K562 (cell line): Measurements from ENCODE around the gene CPNE2. TPM values are rescaled to one million over a fixed set of nuclear protein-coding genes. Genes with fewer than 3 reads are reported as not detected.
A peak's percentile ranks its signal among the peaks of the same experiment; 100 is the strongest.

Source experiments
- ATAC-seq: fragments of 200-7000 bp; cut with Tn5 transposase; 3 replicates; pipeline ENCODE4 v1.9.1; 2020; ENCODE audit warnings: moderate library complexity
- BruUV-seq: library from RNA; stranded (reverse); fragments of 400-500 nt; replicated peaks from 2 replicates; lab custom pipeline; 2021; lab: Mats Ljungman, UMichigan
- CTCF ChIA-PET: fragments of 300-600 bp; formaldehyde crosslinking; extraction: SDS; loops from one replicate; lab custom pipeline; 2021; ENCODE audit warnings: low intra/inter-chr PET ratio; lab: Yijun Ruan, JAX
- POLR2A ChIA-PET: fragments of 300-600, 350-650 bp; sonication (Branson Sonifier 250); formaldehyde crosslinking; extraction: SDS; loops from one replicate; lab custom pipeline; 2021; ENCODE audit warnings: antibody characterized with exemption, inconsistent platforms; lab: Yijun Ruan, JAX
- DNase-seq, 4 experiments: peaks; one replicate each; pipeline versions ENCODE4 v3.0.0 to v3.0.0-alpha.2; 2011 to 2018; ENCODE audit warnings: low spot score in 3 of 4, mixed read lengths in 3 of 4; ENCODE audit errors: extremely low read depth in 1 of 4
- FAIRE-seq: peaks from 2 replicates; lab custom pipeline; 2011; peaks lifted over from hg19 to GRCh38; lab: Jason Lieb, UNC
- H2AFZ ChIP-seq: 2 replicates; pipeline ENCODE4 v1.6.0; 2011; ENCODE audit warnings: low read depth, low read length, control low read depth, inconsistent platforms
- H3K27ac ChIP-seq: fragments of 200-600 bp; 3 replicates; pipeline ENCODE4 v1.8.0; 2011; ENCODE audit warnings: low read depth, mild to moderate bottlenecking, control low read depth, inconsistent platforms, low read length, moderate library complexity, mixed read lengths; ENCODE audit errors: extremely low read depth
- H3K27me3 ChIP-seq, 2 experiments: fragments of 300-600 bp in 1 of 2; 2 replicates in 1 of 2; 3 replicates in 1 of 2; pipeline versions ENCODE4 v1.6.0 to v1.8.0; 2011; ENCODE audit warnings: inconsistent platforms in 2 of 2, low read length in 2 of 2, mild to moderate bottlenecking in 1 of 2, mixed read lengths in 1 of 2, moderate library complexity in 1 of 2; ENCODE audit not compliant: control insufficient read depth in 2 of 2, insufficient read depth in 2 of 2
- H3K36me3 ChIP-seq: fragments of 300-600 bp; 3 replicates; pipeline ENCODE4 v1.8.0; 2011; ENCODE audit warnings: mild to moderate bottlenecking, low read length, inconsistent platforms; ENCODE audit not compliant: control insufficient read depth, insufficient read depth
- H3K4me1 ChIP-seq, 2 experiments: fragments of 200-600 bp in 1 of 2; replicated peaks in 1 of 2; 2 replicates in 1 of 2; 3 replicates in 1 of 2; pipeline versions ENCODE4 v1.5.1 to v1.8.0; 2011; ENCODE audit warnings: inconsistent platforms in 2 of 2, low read length in 2 of 2, mild to moderate bottlenecking in 1 of 2, mixed read lengths in 1 of 2, moderate library complexity in 1 of 2; ENCODE audit not compliant: control insufficient read depth in 2 of 2, insufficient read depth in 2 of 2
- H3K4me2 ChIP-seq: 2 replicates; pipeline ENCODE4 v1.6.1; 2011; ENCODE audit warnings: low read length, control low read depth, inconsistent platforms, mixed read lengths; ENCODE audit not compliant: insufficient read depth
- H3K4me3 ChIP-seq: fragments of 200-600 bp; sonication (generic), shearing (Covaris generic); 2 replicates; pipeline ENCODE4 v1.5.1; 2016; ENCODE audit warnings: control low read depth, inconsistent platforms
- H3K79me2 ChIP-seq: fragments of 200-600 bp; 3 replicates; pipeline ENCODE4 v1.8.0; 2011; ENCODE audit warnings: low read length, inconsistent platforms; ENCODE audit not compliant: control insufficient read depth, insufficient read depth
- H3K9ac ChIP-seq, 2 experiments: 2 replicates each; pipeline versions ENCODE4 v1.6.0 to v1.6.1; 2011; ENCODE audit warnings: low read depth in 2 of 2, low read length in 2 of 2, control low read depth in 1 of 2, inconsistent platforms in 1 of 2, mild to moderate bottlenecking in 1 of 2, mixed read lengths in 1 of 2; ENCODE audit not compliant: insufficient read depth in 1 of 2
- H3K9me1 ChIP-seq: one replicate; pipeline ENCODE4 v1.6.0; 2011; ENCODE audit warnings: inconsistent platforms, mild to moderate bottlenecking, low read length, moderate library complexity; ENCODE audit not compliant: control insufficient read depth, insufficient read depth
- H3K9me3 ChIP-seq: replicated peaks from 2 replicates; pipeline ENCODE4 v1.5.1; 2011; ENCODE audit warnings: low read depth, low read length, inconsistent platforms; ENCODE audit not compliant: control insufficient read depth, insufficient read depth
- H4K20me1 ChIP-seq: replicated peaks from 2 replicates; pipeline ENCODE4 v1.6.1; 2011; ENCODE audit warnings: low read length, inconsistent platforms, mixed read lengths; ENCODE audit not compliant: control insufficient read depth, insufficient read depth
- HIVEP1 ChIP-seq: fragments of 250-450 bp; sonication (Bioruptor Pico); IDR thresholded peaks from 2 replicates; pipeline ENCODE4 v1.4.0; 2020; ENCODE audit warnings: mild to moderate bottlenecking
- MEF2A ChIP-seq: IDR thresholded peaks from 2 replicates; pipeline ENCODE4 v1.6.1; 2011; ENCODE audit warnings: low read depth, mild to moderate bottlenecking, low read length, moderate library complexity; ENCODE audit not compliant: control insufficient read depth
- MEF2D ChIP-seq: conservative IDR thresholded peaks from 2 replicates; pipeline ENCODE4 v1.6.1; 2016; ENCODE audit warnings: low read depth, missing genetic modification characterization, missing compliant biosample characterization
- PHF21A ChIP-seq: fragments of 450-650 bp; IDR thresholded peaks from 2 replicates; pipeline ENCODE4 v1.6.1; 2017; ENCODE audit warnings: low read depth, borderline replicate concordance
- SRSF7 ChIP-seq: fragments of 200-400 bp; formaldehyde crosslinking; optimal IDR thresholded peaks from 2 replicates; pipeline ENCODE3; 2017; ENCODE audit warnings: mild to moderate bottlenecking, low read depth, low read length
- TCFL5 ChIP-seq: fragments of 250-450 bp; sonication (Bioruptor Pico); conservative IDR thresholded peaks from 2 replicates; pipeline ENCODE4 v1.6.1; 2021; ENCODE audit warnings: mild to moderate bottlenecking, moderate library complexity, matching md5 sums
- TRIM28 ChIP-seq: fragments of 450-650 bp; IDR thresholded peaks from 2 replicates; pipeline ENCODE4 v1.6.1; 2017
- ZBTB7A ChIP-seq: IDR thresholded peaks from 2 replicates; pipeline ENCODE4 v1.6.1; 2011; ENCODE audit warnings: low read depth, mild to moderate bottlenecking, low read length, moderate library complexity, borderline replicate concordance; ENCODE audit not compliant: control insufficient read depth
- ZNF274 ChIP-seq: IDR thresholded peaks from 2 replicates; pipeline ENCODE4 v1.6.1; 2011; ENCODE audit warnings: low read depth, mild to moderate bottlenecking, low read length, moderate library complexity, borderline replicate concordance
- WGBS: fragments of 100-300 bp; shearing (Covaris generic); methylation state at CpG from one replicate; pipeline ENCODE4 v1.1.6; 2016; ENCODE audit warnings: low coverage, mixed read lengths; ENCODE audit not compliant: insufficient coverage; ENCODE audit errors: missing lambda C conversion rate; 5-methylcytosine and 5-hydroxymethylcytosine counted together
- in situ Hi-C: fragments of 300-500 bp; cut with MboI; formaldehyde crosslinking; loops from 4 replicates; pipeline ENCODE4 v1.15.0; 2018; ENCODE audit warnings: inconsistent platforms, mixed read lengths
- intact Hi-C: fragments of 100-400 bp; cut with micrococcal nuclease; formaldehyde crosslinking; loops from 2 replicates; pipeline ENCODE4 v1.14.2; 2022
- polyA plus RNA-seq, 8 experiments: library from polyadenylated mRNA; depleted of rRNA in 4 of 8; stranded (reverse) in 5 of 8; unstranded in 3 of 8; fragments of >200 nt; fragmentation: Nextera tagmentation in 2 of 8; fragmentation: Illumina TruSeq in 1 of 8; extraction: Ambion mirVana in 2 of 8; extraction: Trizol in 1 of 8; gene quantifications; 2 replicates each; pipeline versions ENCODE4 v1.2.1 to v1.2.3, GENCODE V29; 2011 to 2014; ENCODE audit warnings: inconsistent platforms in 1 of 8, missing spikeins in 1 of 8
- total RNA-seq, 7 experiments: library from RNA; depleted of rRNA in 6 of 7; stranded (reverse); fragments of >200 nt in 6 of 7; fragmentation: Illumina TruSeq in 2 of 7; extraction: Trizol in 2 of 7; gene quantifications; 2 replicates each; pipeline versions ENCODE4 v1.2.1 to v1.2.3, GENCODE V29; 2011 to 2021; ENCODE audit warnings: low replicate concordance in 1 of 7
- TF ChIP-seq, protein P1 (sequence below), 2 experiments: fragments of 250-450 bp in 1 of 2; fragments of 450-650 bp in 1 of 2; sonication (Bioruptor Pico) in 1 of 2; IDR thresholded peaks; 2 replicates each; pipeline versions ENCODE4 v1.6.1 to v1.8.0; 2016 to 2021; ENCODE audit warnings: mild to moderate bottlenecking in 2 of 2, moderate library complexity in 2 of 2, missing compliant biosample characterization in 1 of 2, missing genetic modification characterization in 1 of 2

Gene CPNE2
- total and polyA plus RNA-seq, 9 of the 15 experiments (the other 6 are each of a cell fraction or from before 2014, with no cell fraction given) = 3.0 to 13.9 (median 8.6) TPM

DNA sequence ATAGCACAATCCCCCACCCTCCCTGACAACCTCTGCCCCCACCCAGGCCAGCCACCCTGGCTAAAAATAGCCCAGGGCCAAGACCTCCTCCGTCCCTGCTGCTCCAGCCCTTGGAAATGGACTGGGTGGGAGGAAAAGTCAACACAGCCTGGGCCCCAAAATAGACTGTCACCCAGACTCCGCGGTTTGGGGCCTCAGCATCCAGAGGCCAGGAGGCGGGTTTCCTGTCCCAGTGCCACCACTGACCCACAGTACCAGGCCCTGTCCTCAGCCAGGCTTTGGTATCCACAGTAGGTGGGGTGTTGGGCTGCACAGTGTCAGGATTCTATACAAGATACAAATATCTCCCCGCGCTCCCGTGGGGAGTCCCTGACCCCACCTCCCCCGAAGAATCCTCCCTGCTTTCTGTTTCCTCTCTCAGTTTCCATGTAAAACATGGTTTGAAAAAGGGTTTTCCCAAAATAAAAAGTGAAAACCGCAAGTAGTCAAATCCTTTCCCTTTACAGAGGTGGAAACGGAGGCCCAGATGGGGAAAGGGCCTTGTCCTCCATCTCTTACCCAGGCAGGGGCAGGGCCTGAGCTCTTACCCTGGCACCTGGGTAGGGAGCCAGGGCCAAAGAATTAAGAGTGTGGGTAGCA is 20.1 kb downstream of the CPNE2 start:
- peak in 1 of 4 experiments; percentile 43 for DNase-seq
- ATAC-seq = no peak
- H3K4me1 ChIP-seq = peaks cover 22 to 24% of the 10 kb centered on the region in 2 experiments
- peak overlapping the region in 1 of 2 experiments; percentile 60; a peak in 2 of 4 replicates for H3K9ac ChIP-seq
- TF ChIP-seq TRIM28 (no peak), TCFL5 (CRISPR knock-in tag) (no peak), HIVEP1 (CRISPR knock-in tag) (no peak), SRSF7 (no peak), ZNF274 (no peak), ZBTB7A (peak; percentile 39; the same call in 1 of the 2 replicates), PHF21A (no peak), MEF2A (peak; percentile 84; the same call in 1 of the 2 replicates), MEF2D (tag) (peak; percentile 57; the same call in 1 of the 2 replicates)
- TF ChIP-seq, protein P1, sequence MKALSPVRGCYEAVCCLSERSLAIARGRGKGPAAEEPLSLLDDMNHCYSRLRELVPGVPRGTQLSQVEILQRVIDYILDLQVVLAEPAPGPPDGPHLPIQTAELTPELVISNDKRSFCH (CRISPR knock-in tag; IDR thresholded peaks at IDR 0.05) = no peak
- TF ChIP-seq, protein P1 (tag; IDR thresholded peaks at IDR 0.05) = no peak
- no peaks in the 10 kb centered on the region for H3K36me3 ChIP-seq
- no peak overlapping the region for H3K4me3 ChIP-seq
- ChIA-PET CTCF (no interaction called here), POLR2A (interaction anchor here (1.2 to 1.8 kb wide), 2 partner anchors 10 to 12 kb away, joined by 3 to 5 read pairs; no protein-coding TSS in a partner anchor)
- H4K20me1 ChIP-seq = 0 out of 2 replicates have a peak, but pooled peaks cover 3% of the 10 kb centered on the region
- no peak for FAIRE-seq
- no peak overlapping the region for H3K27ac ChIP-seq
- no peaks in the 10 kb centered on the region for H3K9me1 ChIP-seq
- no peaks in the 10 kb centered on the region for H3K79me2 ChIP-seq
- intact Hi-C loops (no loop called here), in situ Hi-C loops (no loop called here)
- no peaks in the 10 kb centered on the region; a peak in 1 of 5 replicates for H3K27me3 ChIP-seq
- 37% methylated on average over 10 of the region's 10 CpGs for WGBS
- no peaks in the 10 kb centered on the region for H3K9me3 ChIP-seq
- H3K4me2 ChIP-seq = no peak overlapping the region
- BruUV-seq = no TSS peak
- H2AFZ ChIP-seq = no peak overlapping the region
